PFSK-1 (cell line): ENCODE measurements around the gene STK39.

Experiments used
- POLR2AphosphoS5 ChIP-seq: IDR thresholded peaks from 2 replicates; pipeline ENCODE4 v1.6.1; 2012; ENCODE audit warnings: low read depth, mild to moderate bottlenecking, control low read depth, low read length, moderate library complexity
- TAF1 ChIP-seq: IDR thresholded peaks from 2 replicates; pipeline ENCODE4 v1.6.1; 2012; ENCODE audit warnings: low read length, control low read depth, borderline replicate concordance; ENCODE audit not compliant: insufficient read depth
- TF ChIP-seq, protein P1 (sequence below), 2 experiments: IDR thresholded peaks; 2 replicates each; pipeline versions ENCODE4 v1.6.1 to v1.8.0; 2011 to 2012; ENCODE audit warnings: low read depth in 2 of 2, low read length in 2 of 2, control low read depth in 1 of 2, inconsistent platforms in 1 of 2, mild to moderate bottlenecking in 1 of 2, moderate library complexity in 1 of 2; ENCODE audit not compliant: insufficient read depth in 1 of 2

DNA sequence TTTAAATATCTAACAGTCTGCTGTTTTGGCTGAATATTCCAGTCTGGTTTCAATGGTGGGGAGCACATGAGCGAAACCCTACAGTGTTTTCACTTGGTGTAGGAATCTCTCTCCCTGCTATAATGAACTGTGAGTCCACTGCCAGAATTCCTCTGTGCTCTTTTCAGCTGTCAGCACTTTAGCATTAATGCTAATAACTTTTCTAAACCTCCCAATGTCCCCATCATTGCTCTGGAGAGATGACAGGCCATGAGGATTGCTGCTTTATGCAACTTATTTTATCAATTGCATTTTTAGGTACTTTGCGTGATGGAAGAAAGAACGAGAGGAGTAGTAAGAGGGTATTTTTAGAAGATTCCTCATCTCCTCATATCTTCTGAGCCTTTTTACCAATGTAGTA lies 25.3 kb downstream of the STK39 start:
- TF ChIP-seq POLR2AphosphoS5 (no peak), TAF1 (no peak)
- TF ChIP-seq, protein P1, sequence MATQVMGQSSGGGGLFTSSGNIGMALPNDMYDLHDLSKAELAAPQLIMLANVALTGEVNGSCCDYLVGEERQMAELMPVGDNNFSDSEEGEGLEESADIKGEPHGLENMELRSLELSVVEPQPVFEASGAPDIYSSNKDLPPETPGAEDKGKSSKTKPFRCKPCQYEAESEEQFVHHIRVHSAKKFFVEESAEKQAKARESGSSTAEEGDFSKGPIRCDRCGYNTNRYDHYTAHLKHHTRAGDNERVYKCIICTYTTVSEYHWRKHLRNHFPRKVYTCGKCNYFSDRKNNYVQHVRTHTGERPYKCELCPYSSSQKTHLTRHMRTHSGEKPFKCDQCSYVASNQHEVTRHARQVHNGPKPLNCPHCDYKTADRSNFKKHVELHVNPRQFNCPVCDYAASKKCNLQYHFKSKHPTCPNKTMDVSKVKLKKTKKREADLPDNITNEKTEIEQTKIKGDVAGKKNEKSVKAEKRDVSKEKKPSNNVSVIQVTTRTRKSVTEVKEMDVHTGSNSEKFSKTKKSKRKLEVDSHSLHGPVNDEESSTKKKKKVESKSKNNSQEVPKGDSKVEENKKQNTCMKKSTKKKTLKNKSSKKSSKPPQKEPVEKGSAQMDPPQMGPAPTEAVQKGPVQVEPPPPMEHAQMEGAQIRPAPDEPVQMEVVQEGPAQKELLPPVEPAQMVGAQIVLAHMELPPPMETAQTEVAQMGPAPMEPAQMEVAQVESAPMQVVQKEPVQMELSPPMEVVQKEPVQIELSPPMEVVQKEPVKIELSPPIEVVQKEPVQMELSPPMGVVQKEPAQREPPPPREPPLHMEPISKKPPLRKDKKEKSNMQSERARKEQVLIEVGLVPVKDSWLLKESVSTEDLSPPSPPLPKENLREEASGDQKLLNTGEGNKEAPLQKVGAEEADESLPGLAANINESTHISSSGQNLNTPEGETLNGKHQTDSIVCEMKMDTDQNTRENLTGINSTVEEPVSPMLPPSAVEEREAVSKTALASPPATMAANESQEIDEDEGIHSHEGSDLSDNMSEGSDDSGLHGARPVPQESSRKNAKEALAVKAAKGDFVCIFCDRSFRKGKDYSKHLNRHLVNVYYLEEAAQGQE (IDR thresholded peaks at IDR 0.05; ENCODE audit: insufficient read depth in 1 of 2, low read depth in 2 of 2, low read length in 2 of 2) = no peak
